HTR-8/SVneo (cell line): Measurements from ENCODE around the gene SPTSSA.

Experiments used
- DNase-seq: peaks from one replicate; pipeline ENCODE4 v3.0.0; 2011; ENCODE audit warnings: low spot score, mixed read lengths; ENCODE audit not compliant: insufficient read length
- FAIRE-seq: peaks from 2 replicates; lab custom pipeline; 2011; peaks lifted over from hg19 to GRCh38; lab: Jason Lieb, UNC

The SPTSSA gene

DNA sequence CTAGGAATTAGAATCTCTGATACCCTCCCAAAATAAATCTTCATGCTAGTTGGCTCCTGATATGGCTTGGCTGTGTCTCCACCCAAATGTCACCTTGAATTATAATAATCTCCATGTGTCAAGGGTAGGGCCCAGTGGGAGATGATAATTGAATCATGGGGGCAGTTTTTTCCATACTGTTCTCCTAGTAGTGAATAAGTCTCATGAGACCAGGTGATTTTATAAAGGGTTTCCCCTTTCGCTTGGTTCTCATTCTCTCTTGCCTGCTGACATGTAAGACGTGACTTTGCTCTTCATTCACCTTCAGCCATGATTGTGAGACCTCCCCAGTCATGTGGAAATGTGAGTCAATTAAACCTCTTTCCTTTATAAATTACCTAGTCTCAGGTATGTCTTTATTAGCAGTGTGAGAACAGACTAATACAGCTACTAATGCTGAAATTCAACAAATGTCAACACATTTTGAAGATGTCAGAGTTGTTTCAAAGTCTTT lies 12.2 kb upstream of the SPTSSA start:
- FAIRE-seq = no peak
- no peak for DNase-seq

DNA sequence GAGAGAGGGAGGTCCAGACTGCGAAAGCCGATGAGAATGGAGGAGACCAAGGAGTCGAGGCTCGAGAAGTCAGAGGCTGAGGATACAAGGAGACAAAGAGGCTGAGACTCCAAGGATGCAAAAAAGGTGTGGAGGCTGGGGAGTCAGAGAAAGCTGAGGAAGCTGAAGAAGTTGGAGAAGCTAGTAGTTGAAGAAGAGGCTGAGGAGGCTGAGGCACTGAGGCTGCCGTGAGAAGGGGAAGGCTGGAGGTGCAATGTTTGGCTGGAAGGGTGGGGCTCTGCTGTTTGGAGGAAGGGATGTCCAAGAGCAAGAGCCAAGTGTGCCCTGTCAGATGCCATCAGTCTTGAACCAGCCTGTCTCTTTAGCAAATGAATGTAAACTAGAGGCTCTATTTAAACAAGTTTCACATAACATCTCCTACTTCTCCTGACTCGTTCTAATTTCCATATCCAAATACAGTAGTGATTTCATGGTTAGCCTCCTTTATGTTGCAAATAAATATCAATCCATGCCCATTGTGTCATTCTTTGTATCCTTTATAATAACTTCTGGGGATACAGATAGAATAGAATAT lies 10.8 kb upstream of the SPTSSA start:
- FAIRE-seq (no peak), DNase-seq (no peak)

DNA sequence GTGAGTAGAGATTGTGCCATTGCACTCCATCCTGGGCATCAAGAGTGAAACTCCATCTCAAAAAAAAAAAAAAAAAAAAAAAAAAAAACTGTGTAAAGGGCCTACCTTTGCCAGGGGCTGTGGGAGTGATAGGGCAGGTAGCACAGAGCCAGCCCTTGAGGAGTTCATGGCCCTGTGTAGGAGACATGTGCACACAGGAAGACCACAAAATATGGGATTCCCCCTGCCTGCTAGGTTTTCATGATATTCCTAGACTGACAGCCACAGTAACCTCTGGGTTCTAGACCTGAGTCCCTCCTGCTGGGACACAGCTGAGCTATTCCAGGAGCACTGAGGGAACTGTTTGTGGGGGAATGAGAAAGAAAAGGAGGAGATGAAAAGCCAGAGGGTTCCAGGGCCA lies 8.3 kb upstream of the SPTSSA start:
- DNase-seq (no peak), FAIRE-seq (no peak)

DNA sequence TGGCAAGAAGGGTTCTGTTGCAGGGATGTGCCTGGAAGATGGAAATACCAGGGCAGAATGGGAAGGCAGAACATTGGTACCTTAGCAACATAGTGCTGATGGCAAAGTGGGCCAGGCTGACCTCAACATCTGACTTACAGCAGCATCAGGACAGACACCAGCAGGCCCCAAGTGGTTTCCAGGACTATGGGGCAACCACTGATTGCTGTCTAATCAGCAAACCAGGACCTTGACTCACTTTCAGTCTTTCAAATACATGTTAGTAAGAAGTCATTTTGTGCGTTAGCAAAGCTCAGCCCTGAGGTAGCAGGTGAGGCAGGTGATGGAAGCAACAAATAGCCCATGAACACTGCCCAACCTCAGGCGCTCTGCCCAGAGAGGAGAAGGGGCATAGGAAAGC lies 4.7 kb upstream of the SPTSSA start:
- no peak for FAIRE-seq
- DNase-seq = no peak

DNA sequence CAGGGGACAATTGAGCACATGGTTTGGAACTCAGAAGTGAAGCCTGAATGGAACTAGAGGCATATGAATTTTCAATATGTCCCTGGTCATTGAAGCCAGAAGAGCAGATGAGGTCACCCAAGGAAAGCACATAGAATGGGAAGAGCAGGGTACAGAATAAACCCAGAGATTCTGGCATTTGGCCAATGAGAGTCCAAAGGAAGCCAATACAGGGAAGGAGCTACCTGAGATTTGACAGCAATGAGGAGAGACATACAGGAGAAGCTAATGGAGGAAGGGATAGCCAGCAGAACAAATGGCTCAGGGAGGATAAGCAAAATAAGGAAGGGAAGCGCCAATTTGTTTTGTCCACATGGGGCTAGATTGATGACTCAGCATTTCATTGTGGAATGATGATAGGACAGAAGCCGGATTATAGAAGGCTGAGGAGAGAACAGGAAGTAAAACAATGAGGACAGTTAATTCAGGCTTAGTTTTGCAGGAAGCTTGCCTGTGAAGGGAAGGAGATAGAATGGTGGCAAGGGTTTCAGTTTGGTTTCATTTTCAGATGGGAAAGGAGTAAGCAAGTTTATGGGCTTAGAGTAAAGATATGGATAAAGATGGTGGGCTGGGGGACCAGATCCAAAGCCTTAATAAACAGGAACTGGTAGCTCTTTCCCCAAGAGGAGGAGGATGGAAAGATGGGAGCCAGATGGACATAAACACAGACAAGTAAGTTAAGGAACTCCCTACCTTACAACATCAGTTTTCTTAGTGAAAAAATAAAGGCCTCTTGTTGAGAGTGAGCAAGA lies 3.2 kb upstream of the SPTSSA start:
- DNase-seq (no peak), FAIRE-seq (no peak)

DNA sequence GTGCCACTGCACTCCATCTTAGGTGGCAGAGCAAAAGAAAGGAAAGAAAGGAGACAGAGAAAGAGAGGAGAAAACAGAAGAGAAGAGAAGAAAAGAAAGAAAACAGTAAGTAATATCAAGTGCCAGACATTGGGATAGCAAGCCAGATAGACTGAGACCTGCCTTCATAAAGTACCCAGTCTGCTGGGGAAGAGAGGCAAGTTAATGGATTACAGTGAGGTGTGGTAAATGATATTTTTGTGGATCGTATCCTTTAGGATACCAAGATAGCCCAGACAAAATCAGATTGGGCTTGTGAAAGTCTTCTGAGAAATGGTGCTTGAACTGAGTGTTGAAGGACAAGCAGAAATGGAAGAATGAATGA lies 1.5 kb upstream of the SPTSSA start:
- FAIRE-seq (no peak), DNase-seq (no peak)

DNA sequence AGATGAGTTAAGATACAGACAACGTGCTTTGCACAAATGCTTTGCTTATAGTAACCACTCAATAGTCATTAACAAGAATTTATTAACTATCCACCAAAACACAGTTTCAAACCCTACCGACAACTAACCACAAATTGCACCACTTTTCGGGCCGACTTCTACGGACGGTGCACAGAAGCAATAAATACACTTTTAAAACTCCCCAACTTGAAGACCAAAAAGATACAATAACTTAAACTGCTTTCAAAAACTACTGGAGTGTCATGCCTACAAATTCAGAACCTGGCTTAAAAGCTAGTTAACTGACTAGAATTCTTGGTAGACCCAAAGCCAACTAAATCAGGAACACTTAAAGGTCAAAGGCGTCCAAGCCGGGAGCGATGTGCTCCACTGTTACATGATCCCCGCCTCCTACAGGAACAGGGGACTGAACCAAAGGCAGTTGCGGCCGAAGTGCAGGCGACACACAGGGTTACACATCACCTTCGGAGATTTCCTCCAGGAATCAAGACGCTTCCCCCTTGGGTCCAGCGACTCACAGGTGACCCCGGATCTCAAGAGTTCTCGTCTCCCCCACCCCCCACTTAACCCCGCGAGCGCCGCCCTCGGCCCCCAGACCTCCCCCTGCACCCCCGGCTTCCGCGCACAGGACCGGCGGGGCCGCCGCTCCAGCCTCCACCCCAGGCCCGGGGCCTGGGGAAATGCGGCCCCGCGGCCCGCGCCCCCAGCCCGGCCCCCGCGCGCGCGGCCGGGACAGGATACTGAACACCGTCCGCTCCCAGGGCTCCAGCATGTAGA lies 507 bp downstream of the SPTSSA start:
- peak; percentile 39 for DNase-seq
- FAIRE-seq = no peak

DNA sequence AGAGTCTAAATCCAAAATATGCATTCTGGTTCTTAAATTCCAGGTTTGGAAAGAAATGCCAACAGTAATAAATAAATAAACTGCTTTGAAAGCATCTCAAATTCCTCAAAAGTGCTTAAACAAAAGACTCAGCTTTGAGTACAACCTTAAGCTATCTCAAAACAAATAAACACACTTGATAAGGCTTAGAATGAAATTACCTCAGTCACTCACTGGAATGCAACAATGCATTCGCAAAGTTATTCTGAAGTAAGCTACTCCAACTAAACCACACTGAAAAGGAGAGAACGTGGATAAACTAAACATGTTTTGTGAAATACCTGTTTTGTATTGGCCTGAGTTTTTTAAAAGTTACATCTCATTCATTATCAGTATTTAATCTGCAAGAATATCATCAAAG lies 1.2 kb downstream of the SPTSSA start:
- DNase-seq = no peak
- no peak for FAIRE-seq

DNA sequence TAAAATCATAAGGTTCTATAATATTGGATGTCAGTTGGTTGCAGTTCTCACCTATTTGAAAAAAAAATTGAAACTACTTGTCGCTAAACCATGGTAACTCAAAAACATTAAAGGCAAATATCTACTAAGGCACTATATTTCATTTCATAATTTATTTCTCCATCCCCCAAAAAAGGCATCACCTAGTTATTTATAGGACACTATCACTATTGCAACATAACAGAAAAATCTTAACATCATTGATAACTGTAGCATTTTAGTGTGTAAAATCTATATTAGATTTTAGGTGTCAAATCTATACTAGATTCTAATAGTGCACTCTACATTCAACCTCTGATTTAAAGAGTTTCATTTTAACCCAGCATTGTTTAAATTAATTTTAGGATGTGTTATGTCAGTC lies 1.7 kb downstream of the SPTSSA start:
- no peak for DNase-seq

DNA sequence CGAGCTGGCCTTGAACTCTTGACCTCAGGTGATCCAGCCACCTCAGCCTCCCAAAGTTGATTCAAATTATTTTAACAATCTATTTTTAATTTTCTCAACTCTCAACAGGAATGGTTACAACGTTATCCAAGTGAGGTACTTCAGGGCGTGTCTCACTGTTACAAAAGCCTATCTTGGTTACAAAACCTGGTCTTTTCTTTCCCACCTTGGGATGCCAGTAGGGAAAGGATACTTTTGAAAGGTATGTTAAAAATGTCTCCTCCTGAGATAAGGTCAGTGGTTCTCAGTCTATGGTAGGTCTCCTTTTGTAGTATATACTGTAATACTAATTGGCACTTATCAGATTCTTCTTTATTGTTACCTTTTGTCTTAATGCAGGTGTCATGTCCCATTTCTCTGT lies 4.9 kb downstream of the SPTSSA start:
- DNase-seq = no peak
- FAIRE-seq = no peak

More for the DNA sequence above, 1.7 kb downstream of the SPTSSA start:
- FAIRE-seq = no peak

DNA sequence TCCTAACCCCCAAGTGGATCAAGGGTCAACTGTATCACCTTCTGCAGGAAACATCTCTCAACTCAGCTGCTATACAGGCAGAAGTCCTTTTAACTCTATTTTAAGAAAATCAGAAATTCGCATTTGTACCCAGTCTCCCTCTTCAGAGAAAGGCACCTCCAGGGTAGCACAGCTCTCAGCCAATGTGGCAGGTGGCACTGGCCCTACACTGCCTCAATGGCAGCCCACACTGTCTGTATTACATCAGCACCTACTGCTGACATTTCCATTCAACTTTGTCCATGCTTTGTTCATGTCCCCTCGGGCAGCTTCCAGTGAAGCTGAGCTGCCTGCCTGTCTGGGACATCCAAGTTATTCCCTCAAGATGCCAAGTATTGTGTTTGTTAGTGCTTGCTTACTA lies 8.8 kb downstream of the SPTSSA start:
- FAIRE-seq (no peak), DNase-seq (no peak)

DNA sequence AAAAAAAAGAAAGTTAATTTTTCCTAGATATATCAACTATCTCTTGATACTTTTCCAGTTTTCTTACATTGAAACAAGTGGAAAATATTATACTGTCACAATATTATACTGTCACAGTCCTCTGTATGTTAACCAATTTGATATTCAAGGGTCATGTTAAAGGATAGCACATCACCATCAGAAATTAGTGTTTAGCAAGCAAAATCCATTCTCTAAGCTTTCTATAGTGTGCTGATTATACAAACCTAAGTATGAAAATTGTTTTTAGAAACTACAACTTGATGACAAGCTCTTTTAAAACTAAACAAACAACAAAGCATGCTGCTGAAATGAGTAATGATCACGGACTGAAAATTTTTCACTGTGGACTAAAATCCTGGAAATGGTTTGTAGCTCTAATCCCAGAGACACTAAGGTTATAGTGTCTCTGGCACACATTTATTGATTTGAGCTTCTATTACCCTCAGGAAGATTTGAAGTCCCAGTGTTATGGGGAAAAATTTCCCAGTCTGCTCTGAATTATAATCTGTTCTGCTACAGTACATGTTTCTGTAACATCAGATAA lies 9.7 kb downstream of the SPTSSA start:
- DNase-seq = no peak

DNA sequence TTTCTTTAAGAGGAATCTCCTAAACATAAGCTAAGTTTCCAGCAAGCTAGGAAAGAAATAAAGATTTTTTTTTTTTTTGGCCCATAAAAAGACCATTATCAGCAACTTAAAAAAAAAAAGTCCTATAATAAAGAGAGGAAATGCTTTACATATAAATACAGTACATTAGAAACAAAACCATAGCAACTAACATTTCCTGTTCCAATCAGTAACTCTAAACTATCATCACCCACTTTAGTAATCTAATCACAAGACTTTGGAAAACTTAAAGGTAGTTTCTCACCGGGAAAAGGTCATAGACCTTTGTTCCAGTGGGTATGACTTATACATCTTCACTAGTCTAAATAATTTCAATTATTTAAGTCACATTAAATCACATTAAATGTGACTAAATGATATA lies 11.1 kb downstream of the SPTSSA start:
- no peak for DNase-seq
- no peak for FAIRE-seq

More for the DNA sequence above, 9.7 kb downstream of the SPTSSA start:
- FAIRE-seq = no peak

DNA sequence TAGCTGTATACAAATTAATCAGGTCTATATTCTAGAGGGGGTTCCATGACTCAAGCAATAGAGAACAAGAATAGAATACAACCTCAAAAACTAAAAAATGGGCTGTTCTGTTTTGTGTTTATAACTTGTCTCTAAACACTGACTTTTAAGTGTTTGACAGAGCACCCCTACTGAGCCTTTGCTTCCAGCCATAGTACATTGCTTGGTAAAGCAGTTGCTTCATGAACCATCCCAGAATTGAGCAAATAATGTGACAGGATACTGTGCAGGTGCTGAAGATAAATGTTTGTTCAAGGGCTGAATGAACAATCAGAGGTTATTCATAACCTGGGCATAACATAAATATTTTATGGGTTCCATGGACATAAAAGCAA lies 11.5 kb downstream of the SPTSSA start:
- DNase-seq (no peak), FAIRE-seq (no peak)

DNA sequence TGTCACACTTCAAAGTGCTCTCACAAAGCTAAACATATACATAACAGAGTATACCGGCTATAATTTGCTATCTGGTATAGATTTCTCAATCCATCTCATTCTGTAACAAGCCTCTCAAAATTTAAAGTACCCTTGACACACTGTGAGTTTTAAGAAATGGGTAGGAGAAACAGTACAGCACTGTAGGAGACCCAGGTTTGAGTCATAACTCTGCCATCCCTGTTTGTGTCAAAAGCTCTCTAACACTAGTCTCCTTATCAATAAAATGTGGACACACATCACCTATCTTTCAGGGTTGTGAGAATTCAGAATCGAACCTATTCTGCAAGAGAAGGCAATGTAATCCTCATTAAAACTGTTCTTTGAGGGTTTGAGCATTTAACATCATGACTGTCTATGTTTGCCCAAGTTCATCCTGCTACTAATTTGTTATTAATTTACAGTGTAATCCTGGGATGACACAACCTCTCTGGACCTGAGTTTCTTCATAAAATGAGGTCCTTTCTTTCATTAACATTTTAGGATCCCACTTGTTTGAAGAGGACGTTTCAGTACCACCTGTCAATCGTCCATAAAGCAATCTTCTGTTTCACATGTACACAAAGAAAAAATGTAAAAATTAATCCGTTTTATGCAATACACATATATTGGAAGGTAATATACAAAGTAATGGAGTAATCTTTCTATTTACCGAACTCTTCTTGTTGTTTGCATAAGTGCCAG lies 12.1 kb downstream of the SPTSSA start:
- FAIRE-seq (no peak), DNase-seq (no peak)

DNA sequence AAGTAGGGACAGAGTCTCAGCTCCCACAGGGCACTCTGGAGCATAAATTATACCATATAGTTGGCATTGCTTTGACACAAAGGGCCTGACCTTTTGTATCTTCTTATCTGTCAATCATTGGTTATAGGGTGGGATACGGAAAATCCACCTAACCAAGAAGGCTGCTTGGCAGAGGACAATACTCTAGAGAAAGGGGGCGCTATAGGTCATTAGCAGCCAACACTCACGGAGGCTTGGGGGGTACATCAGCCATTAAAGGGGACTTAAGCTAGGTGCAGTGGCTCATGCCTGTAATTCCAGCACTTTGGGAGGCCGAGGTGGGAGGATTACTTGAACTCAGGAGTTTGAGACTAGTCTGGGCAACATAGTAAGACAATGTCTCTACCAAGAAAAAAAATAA lies 22.9 kb downstream of the SPTSSA start:
- no peak for FAIRE-seq

DNA sequence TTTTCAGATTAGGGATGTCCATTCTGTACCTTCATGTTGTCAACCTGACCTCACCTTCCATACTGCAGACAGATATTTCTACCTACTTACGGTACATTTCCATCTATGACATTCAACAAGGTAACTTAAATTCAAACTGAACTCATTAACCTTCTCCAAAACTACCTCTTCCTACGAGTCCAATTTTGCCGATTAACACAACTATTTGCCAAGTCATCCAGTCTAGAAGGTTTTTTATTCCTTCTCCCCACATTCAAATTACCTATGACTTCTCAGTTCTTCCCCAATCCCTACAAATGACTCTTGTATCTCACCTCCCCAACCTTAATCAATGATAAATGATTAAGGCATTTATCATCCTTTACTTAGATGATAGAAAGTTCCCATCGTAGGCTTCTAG lies 23.6 kb downstream of the SPTSSA start:
- FAIRE-seq (no peak), DNase-seq (no peak)

More for the DNA sequence above, 22.9 kb downstream of the SPTSSA start:
- no peak for DNase-seq

DNA sequence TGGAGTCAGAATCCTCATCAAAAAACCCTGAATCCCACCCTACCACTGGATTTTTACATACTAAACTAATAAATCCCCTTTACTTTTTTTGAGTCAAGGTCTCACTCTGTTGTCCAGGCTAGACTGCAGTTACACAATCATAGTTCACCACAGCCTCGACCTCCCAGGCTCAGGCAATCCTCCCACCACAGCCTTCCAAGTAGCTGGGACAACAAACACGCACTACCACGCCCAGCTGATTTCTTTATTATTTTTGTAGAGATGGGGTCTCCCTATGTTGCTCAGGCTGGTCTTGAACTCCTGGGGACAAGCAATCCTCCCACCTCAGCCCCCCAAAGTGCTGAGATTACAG lies 24.3 kb downstream of the SPTSSA start:
- DNase-seq = no peak
- no peak for FAIRE-seq

DNA sequence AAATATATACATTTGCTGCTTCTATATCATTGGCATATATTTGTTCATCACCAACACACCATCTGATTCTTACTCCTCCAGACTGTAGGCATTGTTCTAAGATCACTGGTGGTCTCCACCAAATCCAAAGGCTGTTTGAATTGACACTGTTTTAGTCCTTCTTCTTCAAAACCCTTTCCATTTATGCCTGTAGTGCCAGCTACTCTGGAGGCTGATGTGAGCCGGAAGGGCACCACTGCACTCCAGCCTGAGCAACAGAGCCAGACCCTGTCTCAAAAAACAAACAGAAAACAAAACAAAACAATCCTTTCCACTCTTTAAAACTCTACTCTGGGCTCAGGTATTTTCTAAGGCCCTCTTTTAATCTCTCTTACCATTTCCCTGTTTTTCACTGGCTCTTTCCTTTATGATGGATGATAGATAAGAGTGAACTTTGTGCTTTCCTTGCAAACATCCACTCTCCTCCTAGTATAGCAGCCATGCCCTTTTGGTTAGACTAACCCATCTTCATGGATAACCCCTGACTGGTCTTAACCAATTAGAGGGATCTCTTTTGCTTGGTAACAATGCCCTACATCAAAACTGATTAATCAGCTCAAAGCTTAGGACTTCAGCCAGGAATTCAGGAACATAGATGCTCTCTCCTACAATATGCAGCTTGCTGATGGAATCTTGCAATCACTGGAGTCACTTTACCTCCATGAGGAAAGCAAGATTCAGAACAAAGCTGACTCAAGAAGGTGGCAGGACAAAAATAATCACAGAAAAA lies 24.9 kb downstream of the SPTSSA start:
- FAIRE-seq = no peak
- no peak for DNase-seq
